Stimulated activated memory B cell treated with anti-CD40 and anti-IgM and Interleukin-4, amounts not matched to agents 10 μg/mL and 1 μg/mL and 100 μg/mL, for 72 hours (primary cell): ENCODE measurements around the gene CDX1.

Source experiments
- ATAC-seq: fragments of 150-1000 bp; cut with Tn5 transposase; 2 replicates; pipeline ENCODE4 v1.10.0; 2021
- H3K27ac Mint-ChIP-seq: one replicate; pipeline ENCODE4 v1.8.0; 2022; ENCODE audit warnings: mild to moderate bottlenecking, mixed read lengths
- H3K27me3 Mint-ChIP-seq: one replicate; pipeline ENCODE4 v1.8.0; 2022; ENCODE audit warnings: mixed read lengths
- H3K36me3 Mint-ChIP-seq: one replicate; pipeline ENCODE4 v1.8.0; 2022; ENCODE audit warnings: mixed read lengths
- H3K4me1 Mint-ChIP-seq: one replicate; pipeline ENCODE4 v1.8.0; 2022; ENCODE audit warnings: mixed read lengths
- H3K4me3 Mint-ChIP-seq: one replicate; pipeline ENCODE4 v1.8.0; 2022; ENCODE audit warnings: mild to moderate bottlenecking, moderate library complexity, mixed read lengths
- H3K9me3 Mint-ChIP-seq: one replicate; pipeline ENCODE4 v1.8.0; 2022; ENCODE audit warnings: mixed read lengths

The CDX1 gene

GRCh38 chr5:150149618-150150017 lies 17.0 kb upstream of the CDX1 start:
- H3K9me3 Mint-ChIP-seq = no peaks in the 10 kb centered on the region
- H3K27me3 Mint-ChIP-seq = peaks cover 9% of the 10 kb centered on the region
- no peaks in the 10 kb centered on the region for H3K36me3 Mint-ChIP-seq
- H3K4me3 Mint-ChIP-seq = no peak overlapping the region
- H3K4me1 Mint-ChIP-seq = peaks cover 11% of the 10 kb centered on the region
- ATAC-seq = no peak
- H3K27ac Mint-ChIP-seq = no peak overlapping the region

GRCh38 chr5:150152636-150153462 lies 13.7 kb upstream of the CDX1 start:
- H3K9me3 Mint-ChIP-seq = no peaks in the 10 kb centered on the region
- H3K36me3 Mint-ChIP-seq = no peaks in the 10 kb centered on the region
- H3K4me1 Mint-ChIP-seq = peaks cover 31% of the 10 kb centered on the region
- no peak for ATAC-seq
- H3K4me3 Mint-ChIP-seq = no peak overlapping the region
- H3K27me3 Mint-ChIP-seq = peaks cover 9% of the 10 kb centered on the region
- no peak overlapping the region for H3K27ac Mint-ChIP-seq

DNA sequence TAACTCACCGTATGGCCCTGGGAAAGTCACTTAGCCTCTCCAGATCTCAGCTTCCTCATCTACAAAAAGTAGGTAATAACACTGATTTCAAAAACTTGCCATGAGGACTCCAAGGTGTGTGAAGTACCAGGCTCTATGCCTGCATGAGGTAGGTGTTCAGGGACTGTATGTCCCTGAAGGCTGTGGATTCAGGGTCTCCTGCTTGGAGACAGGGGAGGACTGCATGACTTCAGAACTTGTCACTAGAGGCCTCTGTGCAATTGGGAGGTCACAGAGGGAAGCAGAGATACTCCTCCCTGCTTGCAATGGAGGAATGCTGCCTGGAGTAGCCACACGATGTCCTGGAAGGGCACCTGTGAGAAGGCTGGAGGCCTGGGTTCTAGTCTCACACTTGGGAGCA lies 13.1 kb upstream of the CDX1 start:
- Mint-ChIP-seq H3K36me3 (no peaks in the 10 kb centered on the region), H3K4me1 (peaks cover 31% of the 10 kb centered on the region), H3K9me3 (no peaks in the 10 kb centered on the region), H3K27me3 (peaks cover 6% of the 10 kb centered on the region), H3K4me3 (no peak overlapping the region), H3K27ac (no peak overlapping the region)
- no peak for ATAC-seq

DNA sequence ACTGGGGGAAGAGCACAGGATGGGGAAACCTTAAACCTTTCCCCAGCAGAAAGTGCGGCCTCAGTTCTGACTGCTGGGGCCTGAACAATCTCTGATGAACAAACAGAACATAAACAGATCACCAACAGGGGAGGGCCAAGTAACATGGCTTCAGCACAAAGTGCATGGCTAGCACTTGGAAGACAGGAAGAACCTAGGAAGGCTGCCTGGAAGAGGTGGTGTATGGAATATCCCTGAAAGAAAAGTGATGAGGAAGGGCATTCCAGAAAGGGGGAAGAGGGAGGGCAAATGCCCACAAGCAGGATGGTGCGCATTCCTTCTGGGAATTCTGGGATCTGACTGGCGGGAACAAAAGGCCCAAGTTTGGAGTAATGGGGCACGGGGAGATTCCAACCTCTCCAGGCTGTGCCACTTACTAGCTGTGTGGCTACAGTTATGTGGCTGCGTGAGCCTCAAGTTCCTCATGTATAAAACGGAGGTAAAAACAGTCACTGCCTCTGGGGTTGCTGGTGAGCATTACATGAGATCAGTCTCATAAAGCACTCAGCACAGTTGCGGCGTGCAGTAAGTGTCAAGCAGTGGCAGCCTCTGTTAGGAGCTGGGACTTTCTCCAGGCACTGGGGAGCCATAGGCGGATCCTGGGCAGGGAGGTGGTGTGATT lies 12.5 kb upstream of the CDX1 start:
- Mint-ChIP-seq H3K27me3 (no peaks in the 10 kb centered on the region), H3K4me3 (peak overlapping the region; percentile 69)

GRCh38 chr5:150154618-150155128 lies 11.9 kb upstream of the CDX1 start:
- Mint-ChIP-seq H3K9me3 (no peaks in the 10 kb centered on the region), H3K27me3 (no peaks in the 10 kb centered on the region), H3K4me1 (peaks cover 34% of the 10 kb centered on the region), H3K27ac (peak overlapping the region; percentile 91), H3K36me3 (no peaks in the 10 kb centered on the region), H3K4me3 (peak overlapping the region; percentile 94)
- no peak for ATAC-seq

More for the DNA sequence above, 12.5 kb upstream of the CDX1 start:
- peaks cover 31% of the 10 kb centered on the region for H3K4me1 Mint-ChIP-seq
- ATAC-seq = peak; percentile 78
- peak overlapping the region; percentile 91 for H3K27ac Mint-ChIP-seq
- no peaks in the 10 kb centered on the region for H3K36me3 Mint-ChIP-seq
- no peaks in the 10 kb centered on the region for H3K9me3 Mint-ChIP-seq

GRCh38 chr5:150155258-150156026 lies 11.1 kb upstream of the CDX1 start, which contains the start of gene PDGFRB:
PDGFRB (minus strand) TSS chr5:150155845; CDS start chr5:150137047, 18,798 bp downstream.
- Mint-ChIP-seq H3K27ac (peak within 1 kb of the TSS; percentile 91), H3K36me3 (no peaks in the 10 kb centered on the region), H3K4me1 (peaks cover 42% of the 10 kb centered on the region), H3K9me3 (no peaks in the 10 kb centered on the region), H3K4me3 (peak within 1 kb of the TSS; percentile 94), H3K27me3 (no peaks in the 10 kb centered on the region)
- peak; percentile 70 for ATAC-seq

GRCh38 chr5:150156027-150156368 lies 10.6 kb upstream of the CDX1 start:
- peak overlapping the region; percentile 94 for H3K4me3 Mint-ChIP-seq
- no peaks in the 10 kb centered on the region for H3K27me3 Mint-ChIP-seq
- peaks cover 47% of the 10 kb centered on the region for H3K4me1 Mint-ChIP-seq
- no peak for ATAC-seq
- H3K9me3 Mint-ChIP-seq = no peaks in the 10 kb centered on the region
- no peaks in the 10 kb centered on the region for H3K36me3 Mint-ChIP-seq
- peak overlapping the region; percentile 91 for H3K27ac Mint-ChIP-seq

GRCh38 chr5:150156540-150156939 lies 10.0 kb upstream of the CDX1 start:
- ATAC-seq = no peak
- Mint-ChIP-seq H3K4me1 (peaks cover 51% of the 10 kb centered on the region), H3K27ac (peak overlapping the region; percentile 91), H3K27me3 (no peaks in the 10 kb centered on the region), H3K4me3 (no peak overlapping the region), H3K36me3 (no peaks in the 10 kb centered on the region), H3K9me3 (no peaks in the 10 kb centered on the region)

- H3K36me3 Mint-ChIP-seq = no peaks in the 10 kb centered on the region
- H3K27ac Mint-ChIP-seq = no peak overlapping the region
- H3K27me3 Mint-ChIP-seq = no peaks in the 10 kb centered on the region
- H3K4me3 Mint-ChIP-seq = no peak overlapping the region
- peaks cover 56% of the 10 kb centered on the region for H3K4me1 Mint-ChIP-seq
- ATAC-seq = no peak
- H3K9me3 Mint-ChIP-seq = no peaks in the 10 kb centered on the region
These were observed 9.4 kb upstream of the CDX1 start for GRCh38 chr5:150157168-150157567.

DNA sequence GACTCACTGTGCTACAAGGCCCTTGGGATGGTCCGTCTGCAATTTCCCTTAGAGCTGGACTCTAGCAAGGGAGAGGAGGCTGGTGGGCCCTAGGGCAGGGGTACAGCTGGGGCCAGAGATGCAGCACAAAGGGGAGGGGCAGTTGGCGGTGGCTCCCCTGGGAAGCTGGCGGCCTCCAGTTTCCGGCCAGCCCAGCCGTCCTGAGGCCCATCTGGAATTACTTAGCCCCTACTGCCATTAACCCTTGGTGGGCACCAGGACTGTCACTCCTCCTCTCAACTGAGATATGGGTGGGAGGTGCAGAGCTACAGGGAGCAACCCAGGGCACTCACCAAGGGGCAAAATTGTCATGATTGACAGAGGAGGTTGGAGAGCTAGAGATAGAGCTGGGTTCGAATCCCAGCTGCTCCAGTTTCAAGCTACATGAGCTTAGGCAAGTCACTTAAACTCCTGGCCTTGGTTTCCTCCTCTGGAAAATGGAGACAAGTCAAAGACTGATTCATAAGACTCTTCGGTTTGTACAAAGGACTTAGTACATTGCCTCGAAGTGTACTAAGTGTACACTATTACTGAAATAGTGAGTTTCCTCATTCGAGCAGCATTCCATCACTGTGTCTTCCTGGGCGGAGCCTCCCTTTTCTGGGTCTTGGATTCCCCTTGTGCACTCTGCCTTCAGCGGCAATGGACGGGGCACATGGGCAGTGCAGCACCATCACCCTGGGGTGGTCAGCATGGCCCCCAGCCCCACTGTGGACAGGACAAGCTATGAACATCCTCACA lies 8.2 kb upstream of the CDX1 start:
- Mint-ChIP-seq H3K36me3 (no peaks in the 10 kb centered on the region), H3K27me3 (no peaks in the 10 kb centered on the region), H3K9me3 (no peaks in the 10 kb centered on the region), H3K27ac (no peak overlapping the region), H3K4me3 (no peak overlapping the region), H3K4me1 (peaks cover 61% of the 10 kb centered on the region)
- ATAC-seq = no peak

- Mint-ChIP-seq H3K4me1 (peaks cover 56% of the 10 kb centered on the region), H3K36me3 (no peaks in the 10 kb centered on the region), H3K9me3 (no peaks in the 10 kb centered on the region), H3K27me3 (no peaks in the 10 kb centered on the region), H3K27ac (no peak overlapping the region), H3K4me3 (no peak overlapping the region)
- no peak for ATAC-seq
These were observed 7.5 kb upstream of the CDX1 start for GRCh38 chr5:150159031-150159430.

DNA sequence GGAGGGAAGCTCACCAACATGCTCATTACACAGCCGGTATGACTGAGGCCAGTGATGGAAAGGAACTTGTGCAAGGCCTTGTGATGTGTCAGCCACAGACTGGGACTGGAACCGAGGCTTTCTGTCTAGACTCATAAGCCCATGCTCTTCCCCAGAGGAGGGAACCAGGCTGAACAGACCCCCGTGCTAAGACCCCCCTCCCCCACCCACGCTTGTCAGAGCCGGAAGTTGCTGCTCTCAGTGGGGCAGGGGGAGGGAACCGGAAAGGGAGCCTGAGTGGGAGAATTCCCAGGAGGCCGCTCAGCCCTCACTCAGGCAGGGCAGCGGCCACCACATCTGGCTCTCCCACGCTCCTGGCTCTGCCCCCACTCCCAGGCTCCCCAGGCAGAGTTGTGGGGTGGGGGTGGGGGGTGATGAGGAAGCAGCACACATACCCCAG lies 6.8 kb upstream of the CDX1 start:
- H3K4me3 Mint-ChIP-seq = no peak overlapping the region
- no peak overlapping the region for H3K27ac Mint-ChIP-seq
- no peaks in the 10 kb centered on the region for H3K9me3 Mint-ChIP-seq
- ATAC-seq = peak; percentile 22
- H3K4me1 Mint-ChIP-seq = peaks cover 48% of the 10 kb centered on the region
- H3K36me3 Mint-ChIP-seq = no peaks in the 10 kb centered on the region
- no peaks in the 10 kb centered on the region for H3K27me3 Mint-ChIP-seq

- Mint-ChIP-seq H3K36me3 (no peaks in the 10 kb centered on the region), H3K4me3 (no peak overlapping the region), H3K27me3 (no peaks in the 10 kb centered on the region), H3K9me3 (no peaks in the 10 kb centered on the region), H3K27ac (no peak overlapping the region), H3K4me1 (peaks cover 40% of the 10 kb centered on the region)
- no peak for ATAC-seq
These were observed 6.0 kb upstream of the CDX1 start for GRCh38 chr5:150160448-150161081.
